ENCODE results near the gene NHSL2.

DNA sequence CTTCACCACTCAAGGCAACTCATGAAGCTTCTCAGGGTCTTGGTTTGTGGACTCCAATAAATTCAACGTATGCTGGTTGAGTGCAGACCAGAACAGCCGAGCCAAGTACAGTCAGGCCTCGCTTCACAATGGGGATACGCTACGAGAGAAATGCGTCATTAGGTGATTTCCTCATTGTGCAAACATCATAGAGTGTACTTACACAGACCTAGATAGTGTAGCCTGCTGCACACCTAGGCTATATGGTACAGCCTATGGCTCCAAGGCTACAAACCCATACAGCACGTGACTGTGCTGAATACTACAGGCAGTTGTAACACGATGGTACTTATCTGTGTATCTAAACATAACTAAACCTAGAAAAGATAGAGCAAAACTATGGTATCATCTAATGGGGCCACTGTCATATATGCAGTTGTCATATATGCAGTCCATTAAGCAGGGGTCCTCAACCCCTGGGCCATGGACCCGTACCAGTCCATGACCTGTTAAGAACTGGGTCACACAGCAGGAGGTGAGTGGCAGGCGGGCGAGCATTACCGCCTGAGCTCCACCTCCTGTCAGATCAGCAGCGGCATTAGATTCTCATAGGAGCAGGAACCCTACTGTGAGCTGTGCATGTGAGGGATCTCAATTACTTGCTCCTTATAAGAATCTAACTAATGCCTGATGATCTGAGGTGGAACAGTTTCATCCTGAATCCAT lies 189.6 kb downstream of the NHSL2 start:
- TF ChIP-seq YY1 (IDR thresholded peaks at IDR 0.05; ENCODE audit: insufficient read depth, insufficient read length) (no peak), ZNF274 (IDR thresholded peaks at IDR 0.05; ENCODE audit: low read depth, low read length) (no peak), SUZ12 (IDR thresholded peaks at IDR 0.05; ENCODE audit: extremely low read depth, insufficient read depth, insufficient read length) (no peak)

Data from NT2/D1 (cell line).